ENCODE results near the gene OXCT2.

DNA sequence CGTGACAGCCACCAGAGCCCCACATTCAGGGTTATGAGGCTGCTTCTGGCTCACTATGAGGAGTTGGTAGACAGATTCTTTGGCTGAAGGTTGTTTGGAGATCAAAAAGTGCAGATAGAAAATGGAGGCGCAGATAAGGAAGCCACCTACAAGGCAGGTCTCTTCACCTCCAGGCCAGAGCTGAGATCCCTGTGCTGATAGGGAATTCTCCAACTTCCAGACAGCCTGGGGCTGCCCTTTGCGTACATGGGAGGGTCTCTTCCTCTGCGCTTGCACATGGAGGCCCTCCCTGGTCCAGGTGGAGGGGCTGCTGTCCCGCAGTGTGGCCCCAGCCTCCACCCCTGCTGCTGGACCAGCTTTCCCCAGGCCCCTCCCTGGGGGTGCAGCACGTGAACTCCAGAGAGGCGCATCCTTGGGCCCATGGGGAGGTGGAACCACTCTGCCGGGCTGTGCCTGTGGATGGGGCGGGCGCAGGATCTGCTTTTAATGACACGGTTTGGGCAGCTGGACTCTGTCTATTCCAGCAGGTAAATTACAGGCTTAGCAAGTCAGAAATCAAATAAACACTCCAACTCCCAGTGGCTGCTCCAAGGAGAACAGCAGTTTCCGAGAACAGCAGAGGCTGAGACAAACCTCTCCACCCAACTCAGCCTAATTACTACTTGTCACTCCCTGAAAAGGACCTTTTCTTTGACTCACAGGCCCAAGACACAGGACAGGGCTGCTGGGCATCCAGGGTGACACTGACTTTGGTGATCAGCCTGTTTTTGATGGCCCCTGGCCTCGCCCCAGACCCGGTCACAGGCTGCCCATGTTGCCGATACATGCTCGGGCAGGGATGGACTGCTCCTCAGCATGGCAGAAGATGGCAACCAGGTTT is 12.4 kb downstream of the OXCT2 start:
- TF ChIP-seq GATA2 (IDR thresholded peaks at IDR 0.05; ENCODE audit: low read depth, low read length) (no peak), GATA3 (IDR thresholded peaks at IDR 0.05; ENCODE audit: low read depth, low read length) (no peak)

Data from SH-SY5Y (cell line).